Osteoblast (primary cell): Measurements from ENCODE around the gene UPK3BL1. TPM values are rescaled to one million over a fixed set of nuclear protein-coding genes. Genes with fewer than 3 reads are reported as not detected.
"Not testable (repeated sequence)": the region's sequence is repeated elsewhere in the genome, so short reads cannot be mapped to it uniquely, and the experiment has no call there.

ENCODE experiments used
- DNase-seq: peaks from one replicate; pipeline ENCODE4 v3.0.0; 2011; ENCODE audit warnings: low spot score, mixed read lengths; ENCODE audit not compliant: insufficient read length; ENCODE audit errors: missing footprints
- H2AFZ ChIP-seq: 2 replicates; pipeline ENCODE4 v1.6.0; 2011; ENCODE audit warnings: mild to moderate bottlenecking, low read length
- H3K27ac ChIP-seq: 2 replicates; pipeline ENCODE4 v1.5.1; 2011; ENCODE audit warnings: mild to moderate bottlenecking, low read depth, low read length, moderate library complexity
- H3K27me3 ChIP-seq: 2 replicates; pipeline ENCODE4 v1.6.0; 2012; ENCODE audit warnings: mild to moderate bottlenecking, control low read depth, inconsistent platforms, low read length, moderate library complexity; ENCODE audit not compliant: insufficient read depth
- H3K36me3 ChIP-seq: 2 replicates; pipeline ENCODE4 v1.5.1; 2011; ENCODE audit warnings: mild to moderate bottlenecking, low read length, control low read depth, moderate library complexity; ENCODE audit not compliant: insufficient read depth
- H3K4me1 ChIP-seq: 2 replicates; pipeline ENCODE4 v1.5.1; 2011; ENCODE audit warnings: mild to moderate bottlenecking, low read length, control low read depth, moderate library complexity; ENCODE audit not compliant: insufficient read depth
- H3K4me2 ChIP-seq: 2 replicates; pipeline ENCODE4 v1.6.0; 2011; ENCODE audit warnings: mild to moderate bottlenecking, low read length; ENCODE audit not compliant: insufficient read depth
- H3K4me3 ChIP-seq: fragments of 200-600 bp; sonication (generic); 3 replicates; pipeline ENCODE4 v1.5.1; 2012; ENCODE audit warnings: mild to moderate bottlenecking, low read length, inconsistent platforms; ENCODE audit not compliant: insufficient read depth
- H3K79me2 ChIP-seq: 2 replicates; pipeline ENCODE4 v1.6.0; 2012; ENCODE audit warnings: mild to moderate bottlenecking, low read length, control low read depth, inconsistent platforms; ENCODE audit not compliant: insufficient read depth
- H3K9me3 ChIP-seq: 2 replicates; pipeline ENCODE4 v1.5.1; 2011; ENCODE audit warnings: low read depth, low read length, control low read depth
- H4K20me1 ChIP-seq: 2 replicates; pipeline ENCODE4 v1.6.0; 2012; ENCODE audit warnings: mild to moderate bottlenecking, low read length, control low read depth; ENCODE audit not compliant: insufficient read depth
- total RNA-seq: library from RNA; depleted of rRNA; stranded (reverse); fragments of >200 nt; gene quantifications from 2 replicates; pipeline ENCODE4 v1.2.3, GENCODE V29; 2012

The UPK3BL1 gene
- total RNA-seq, 1 donor = 4.7 TPM

DNA sequence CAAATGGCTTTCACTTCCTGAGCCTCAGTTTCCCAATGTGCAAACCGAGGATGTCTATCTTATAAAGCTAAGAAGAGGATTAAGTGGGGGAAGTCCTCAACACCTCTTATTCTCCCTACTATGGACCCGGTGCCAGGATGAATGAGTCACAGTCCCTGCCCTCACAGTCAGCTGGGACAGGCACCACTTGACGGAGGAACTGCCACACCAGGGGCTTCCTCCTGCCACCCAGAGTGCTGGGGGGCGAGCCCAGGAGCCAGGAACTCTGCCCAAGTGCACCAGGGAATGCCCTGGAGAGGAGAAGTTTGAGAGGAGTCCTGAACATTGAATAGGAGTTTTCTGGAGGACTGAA is 28.3 kb downstream of the UPK3BL1 start:
- H2AFZ ChIP-seq, H3K4me2 ChIP-seq, H3K9me3 ChIP-seq, H4K20me1 ChIP-seq, DNase-seq, H3K4me1 ChIP-seq, H3K27ac ChIP-seq, H3K4me3 ChIP-seq, H3K27me3 ChIP-seq, H3K79me2 ChIP-seq, H3K36me3 ChIP-seq: not testable (repeated sequence)

DNA sequence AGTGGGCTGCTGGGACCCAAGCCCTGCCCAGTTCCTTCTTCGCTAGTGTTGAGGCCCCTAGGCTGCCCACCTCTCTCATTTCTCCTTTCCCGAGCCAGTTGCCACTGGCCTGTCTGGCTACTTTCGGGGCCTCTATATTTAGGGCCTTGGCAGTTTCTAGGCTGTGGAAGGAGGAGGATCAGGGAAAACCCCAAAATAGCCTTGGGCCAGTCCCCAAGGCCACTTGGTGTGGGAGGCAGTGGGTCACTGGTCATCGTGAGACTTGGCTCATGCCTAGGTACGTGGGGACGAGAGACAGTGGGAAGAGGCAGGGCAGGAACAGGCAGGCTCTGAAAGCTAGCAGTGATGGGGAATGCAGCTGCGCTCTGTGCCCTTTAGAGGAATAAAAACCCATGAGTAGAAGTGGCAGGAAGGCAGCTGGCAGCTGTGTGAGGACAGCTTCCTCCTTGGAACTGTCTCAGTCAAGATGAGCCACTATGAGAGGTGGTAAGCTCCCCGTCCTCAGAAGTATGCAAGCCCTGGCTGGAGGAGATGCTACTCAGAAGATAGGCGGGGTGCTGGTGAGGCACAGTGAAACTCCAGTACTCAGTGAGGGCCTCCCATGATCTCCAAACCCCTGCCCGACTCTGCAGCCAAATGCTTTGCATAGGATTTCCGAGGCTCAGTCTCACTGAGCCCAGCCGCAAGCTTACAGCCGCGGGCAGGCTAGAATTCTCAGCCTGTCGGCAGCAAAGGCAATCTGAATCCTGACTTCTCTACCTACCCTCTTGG is 28.8 kb downstream of the UPK3BL1 start:
- not testable (repeated sequence) for H2AFZ ChIP-seq, H3K4me2 ChIP-seq, H3K79me2 ChIP-seq, H3K4me1 ChIP-seq, DNase-seq, H3K27me3 ChIP-seq, H3K36me3 ChIP-seq, H3K27ac ChIP-seq, H3K9me3 ChIP-seq, H3K4me3 ChIP-seq, H4K20me1 ChIP-seq

DNA sequence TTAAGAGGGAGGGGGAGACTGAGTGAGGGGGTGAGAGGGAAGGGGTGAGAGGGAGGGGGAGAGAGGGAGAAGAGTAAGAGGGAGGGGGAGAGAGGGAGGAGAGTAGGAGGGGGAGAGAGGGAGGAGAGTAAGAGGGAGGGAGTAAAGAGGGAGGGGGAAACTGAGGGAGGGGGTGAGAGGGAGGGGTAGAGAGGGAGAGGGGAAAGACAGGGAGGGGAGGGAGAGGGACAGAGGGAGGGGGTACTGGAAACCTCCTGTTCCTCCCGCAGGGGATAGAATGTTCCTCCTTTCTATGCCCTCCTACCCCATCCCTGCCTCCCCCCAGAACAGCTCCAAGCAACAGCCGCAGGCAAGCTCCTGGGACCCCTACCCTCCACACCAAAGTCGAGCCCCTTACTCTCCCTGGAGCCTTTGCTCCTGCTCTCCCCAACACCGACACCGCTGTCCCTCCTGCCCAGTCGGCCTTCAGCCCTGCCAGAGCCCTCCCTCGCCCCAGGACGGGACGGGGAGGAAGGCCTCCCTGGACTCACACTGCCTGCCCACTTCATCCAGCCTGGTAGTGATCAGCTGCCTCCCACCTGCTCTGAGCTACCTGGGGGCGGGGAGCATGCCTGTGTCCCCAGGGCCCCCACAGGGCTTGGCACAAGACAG is 30.8 kb downstream of the UPK3BL1 start:
- not testable (repeated sequence) for H3K9me3 ChIP-seq, H3K36me3 ChIP-seq, H3K4me1 ChIP-seq, H3K27me3 ChIP-seq, H2AFZ ChIP-seq, DNase-seq, H3K27ac ChIP-seq, H4K20me1 ChIP-seq, H3K79me2 ChIP-seq, H3K4me3 ChIP-seq, H3K4me2 ChIP-seq

DNA sequence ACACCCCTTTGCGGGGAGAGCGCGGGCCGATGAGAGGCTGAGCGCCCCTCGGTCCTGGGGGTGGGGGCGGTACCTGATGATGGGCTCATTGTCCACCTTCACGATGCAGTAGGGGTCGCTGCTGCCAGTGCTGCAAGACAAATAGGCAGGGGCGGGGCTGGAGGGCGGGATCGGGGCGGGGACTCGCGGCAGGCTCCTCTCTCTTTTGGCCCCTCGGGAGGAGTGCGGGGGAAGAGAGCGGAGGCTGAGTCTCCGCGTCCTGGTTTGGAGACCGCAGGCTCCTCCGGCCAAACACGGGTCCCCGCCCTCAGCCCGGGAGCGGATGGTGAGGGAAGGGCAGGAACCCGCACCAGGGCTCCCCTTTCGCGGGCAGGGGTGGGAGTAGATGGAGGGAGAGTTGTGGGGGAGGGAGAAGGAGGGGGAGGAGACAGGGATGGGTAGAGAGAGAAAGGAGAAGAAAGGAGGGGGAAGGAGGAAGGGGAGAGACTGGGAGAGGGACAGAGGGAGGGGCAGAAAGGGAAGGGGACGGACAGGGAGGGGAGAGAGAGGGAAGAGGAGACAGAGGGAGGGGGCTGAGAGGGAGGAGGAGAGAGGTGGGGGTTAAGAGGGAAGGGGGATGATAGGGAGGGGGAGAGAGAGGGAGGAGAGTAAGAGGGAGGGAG is 31.4 kb downstream of the UPK3BL1 start:
- H3K27ac ChIP-seq, H3K4me2 ChIP-seq, H2AFZ ChIP-seq, DNase-seq, H3K9me3 ChIP-seq, H3K79me2 ChIP-seq, H3K27me3 ChIP-seq, H4K20me1 ChIP-seq, H3K36me3 ChIP-seq, H3K4me3 ChIP-seq, H3K4me1 ChIP-seq: not testable (repeated sequence)

DNA sequence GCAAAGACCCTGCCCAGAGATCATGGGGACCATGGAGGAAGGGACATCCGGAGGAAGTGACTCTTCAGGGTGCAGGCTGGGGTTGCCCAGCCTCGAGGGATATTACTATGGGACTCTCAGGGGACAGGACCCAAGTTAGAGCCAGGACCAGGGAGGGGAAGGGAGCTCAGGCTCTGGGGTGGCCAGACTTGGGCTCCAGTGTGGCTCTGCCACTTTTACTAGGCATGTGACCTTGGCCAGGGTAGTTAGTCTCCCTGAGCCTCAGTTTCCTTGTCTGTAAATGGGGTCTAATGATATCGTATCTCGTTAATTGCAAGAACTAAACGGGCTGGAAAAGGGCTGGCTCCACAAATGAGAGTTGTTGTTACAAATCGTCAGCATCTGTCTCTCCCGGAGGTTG is 32.1 kb downstream of the UPK3BL1 start:
- H3K4me3 ChIP-seq, H2AFZ ChIP-seq, H3K36me3 ChIP-seq, H3K27ac ChIP-seq, H3K4me1 ChIP-seq, H3K27me3 ChIP-seq, H3K4me2 ChIP-seq, DNase-seq, H3K9me3 ChIP-seq, H3K79me2 ChIP-seq, H4K20me1 ChIP-seq: not testable (repeated sequence)

DNA sequence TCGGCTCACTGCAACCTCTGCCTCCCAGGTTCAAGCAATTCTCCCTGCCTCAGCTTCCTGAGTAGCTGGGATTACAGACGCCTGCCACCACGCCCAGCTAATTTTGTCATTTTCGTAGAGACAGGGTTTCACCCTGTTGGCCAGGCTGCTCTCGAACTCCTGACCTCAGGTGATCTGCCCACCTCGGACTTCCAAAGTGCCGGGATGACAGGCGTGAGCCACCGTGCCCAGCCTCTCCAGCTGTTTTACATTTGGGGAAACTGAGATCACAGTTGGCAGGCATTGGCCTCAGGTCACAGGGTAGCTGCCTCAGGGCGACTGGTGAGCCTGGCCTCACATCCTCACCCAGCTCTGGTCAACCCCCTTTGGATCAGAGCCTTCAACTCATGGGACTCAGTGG is 32.9 kb downstream of the UPK3BL1 start:
- H3K36me3 ChIP-seq, H3K4me2 ChIP-seq, H3K79me2 ChIP-seq, H3K27me3 ChIP-seq, DNase-seq, H4K20me1 ChIP-seq, H3K9me3 ChIP-seq, H3K27ac ChIP-seq, H3K4me1 ChIP-seq, H2AFZ ChIP-seq, H3K4me3 ChIP-seq: not testable (repeated sequence)

DNA sequence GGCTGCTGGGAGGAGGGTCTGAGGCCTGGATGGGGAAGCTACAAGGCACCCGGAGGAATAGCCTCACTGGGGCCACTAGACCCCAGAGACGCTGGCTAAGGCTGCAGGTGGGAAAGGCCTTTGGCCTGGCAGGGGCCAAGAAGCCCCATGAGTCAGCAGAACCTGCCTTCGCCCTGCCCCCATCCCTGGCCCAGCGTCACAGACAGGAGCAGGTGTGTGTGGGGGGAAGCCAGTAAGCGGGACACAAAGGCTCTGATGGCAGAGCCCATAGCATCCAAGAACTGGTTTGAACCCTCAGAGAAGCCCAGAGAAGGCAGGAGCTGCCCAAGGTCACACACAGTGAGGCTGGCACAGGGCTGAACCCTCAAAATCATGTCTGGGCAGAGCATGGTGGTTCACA is 35.7 kb downstream of the UPK3BL1 start:
- H4K20me1 ChIP-seq, H2AFZ ChIP-seq, H3K4me2 ChIP-seq, H3K27me3 ChIP-seq, H3K4me1 ChIP-seq, H3K4me3 ChIP-seq, H3K36me3 ChIP-seq, H3K27ac ChIP-seq, DNase-seq, H3K79me2 ChIP-seq, H3K9me3 ChIP-seq: not testable (repeated sequence)

DNA sequence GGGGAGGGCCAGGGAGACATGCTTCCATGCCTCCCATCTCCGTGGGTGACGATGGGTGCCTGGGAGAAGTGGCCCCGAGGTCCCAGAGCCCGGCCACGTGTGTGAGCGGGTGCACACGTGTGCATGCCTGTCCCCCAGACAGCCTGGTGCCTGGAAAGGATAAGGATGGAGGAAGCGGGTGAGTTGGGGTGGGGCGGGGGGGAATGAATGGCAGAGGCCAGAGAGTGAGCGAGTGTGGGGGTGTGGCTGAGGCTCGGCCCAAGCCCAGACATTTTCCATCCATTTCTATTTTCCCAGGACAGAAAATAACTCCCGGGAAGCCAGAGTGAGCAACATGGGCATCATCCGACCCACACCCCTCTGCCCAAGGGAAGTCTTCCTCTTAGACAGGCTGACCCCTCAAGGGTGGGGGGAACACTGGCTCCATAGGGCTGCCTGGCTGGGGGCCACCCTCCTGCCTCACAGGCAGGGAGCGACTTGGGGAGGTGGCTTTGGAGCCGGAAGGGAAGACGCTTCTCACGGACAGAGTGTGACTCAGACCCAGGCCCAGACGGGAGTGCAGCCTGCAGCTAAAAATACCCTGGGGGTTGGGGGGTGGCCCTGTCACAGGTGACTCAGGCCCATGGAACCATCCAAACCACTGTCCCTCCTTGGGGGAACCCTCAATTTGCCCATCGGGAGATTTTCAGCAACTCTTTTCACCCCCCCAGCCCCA is 38.0 kb downstream of the UPK3BL1 start:
- H3K36me3 ChIP-seq, H3K27me3 ChIP-seq, H3K4me1 ChIP-seq, H4K20me1 ChIP-seq, H3K79me2 ChIP-seq, H3K4me3 ChIP-seq, H3K27ac ChIP-seq, H2AFZ ChIP-seq, DNase-seq, H3K9me3 ChIP-seq, H3K4me2 ChIP-seq: not testable (repeated sequence)
